ENCODE data around the gene KCNMB1.
"Not testable (repeated sequence)": the region's sequence is repeated elsewhere in the genome, so short reads cannot be mapped to it uniquely, and the experiment has no call there.

KCNMB1 gene

DNA sequence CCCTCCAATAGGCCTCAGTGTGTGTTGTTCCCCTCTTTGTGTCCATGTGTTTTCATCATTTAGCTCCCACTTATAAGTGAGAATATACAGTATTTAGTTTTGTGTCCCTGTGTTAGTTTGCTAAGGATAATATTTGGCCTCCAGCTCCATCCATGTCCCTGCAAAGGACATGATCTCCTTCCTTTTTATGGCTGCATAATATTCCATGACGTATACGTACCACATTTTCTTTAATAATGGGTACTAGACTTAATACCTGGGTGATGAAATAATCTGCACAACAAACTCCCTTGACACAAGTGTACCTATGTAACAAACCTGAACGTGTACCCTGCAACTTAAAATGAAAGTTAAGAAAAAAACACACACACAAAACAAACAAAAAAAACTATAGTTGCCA lies 12.6 kb downstream of the KCNMB1 start:
- DNase-seq (ENCODE audit: low read depth in 2 of 2), result not testable (repeated sequence)

DNA sequence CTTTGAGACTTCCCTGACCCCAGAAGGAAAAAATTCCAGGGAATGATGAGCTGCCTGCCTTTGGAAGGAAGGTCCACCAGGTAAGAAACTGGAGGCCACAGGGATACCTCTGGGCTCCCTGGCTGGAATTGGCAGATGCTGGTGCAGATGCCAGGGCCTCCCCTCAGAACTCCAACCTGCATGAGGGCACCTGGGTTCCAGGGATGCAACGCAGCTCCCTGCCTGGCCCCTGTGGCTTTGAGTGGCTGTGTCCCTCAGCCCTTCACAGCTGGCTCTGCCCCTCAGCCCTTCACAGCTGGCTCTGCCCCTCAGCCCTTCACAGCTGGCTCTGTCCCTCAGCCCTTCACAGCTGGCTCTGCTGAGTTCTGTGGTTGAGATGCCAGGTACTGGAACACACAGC lies 13.9 kb downstream of the KCNMB1 start:
- no peak for DNase-seq (ENCODE audit: low read depth in 2 of 2)

GRCh38 chr5:170372971-170373370 lies 16.2 kb downstream of the KCNMB1 start:
- DNase-seq (ENCODE audit: low read depth in 2 of 2), result no peak

GRCh38 chr5:170368586-170368985 lies 20.6 kb downstream of the KCNMB1 start:
- DNase-seq (ENCODE audit: low read depth in 2 of 2), result no peak

DNA sequence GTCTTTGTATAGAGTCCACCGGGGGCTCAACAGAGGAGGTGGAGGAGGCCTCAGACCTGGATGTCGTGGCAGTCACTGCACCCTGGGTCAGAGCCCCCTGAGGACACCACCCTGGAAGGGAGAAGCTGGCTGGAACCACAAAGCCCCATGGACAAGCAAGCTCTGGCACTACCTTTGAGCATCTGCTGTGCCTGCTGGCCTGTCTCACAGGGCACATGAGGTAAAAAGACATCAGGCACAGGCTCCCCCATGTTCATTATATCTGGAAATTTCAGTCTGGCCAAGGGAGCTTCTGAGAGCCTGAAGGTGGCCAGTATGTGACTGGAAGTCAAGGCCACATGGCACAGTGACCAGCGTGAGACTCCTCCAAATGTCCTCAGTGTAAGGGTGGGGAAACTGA lies 22.9 kb downstream of the KCNMB1 start:
- DNase-seq (ENCODE audit: low read depth in 2 of 2), result no peak

- DNase-seq (ENCODE audit: low read depth in 2 of 2), result no peak
Measured at GRCh38 chr5:170365831-170366230, 23.3 kb downstream of the KCNMB1 start.

- DNase-seq (ENCODE audit: low read depth in 2 of 2), result no peak
Measured at GRCh38 chr5:170365011-170365410, 24.2 kb downstream of the KCNMB1 start.

GRCh38 chr5:170363671-170364070 lies 25.5 kb downstream of the KCNMB1 start:
- DNase-seq (ENCODE audit: low read depth in 2 of 2), result no peak

DNA sequence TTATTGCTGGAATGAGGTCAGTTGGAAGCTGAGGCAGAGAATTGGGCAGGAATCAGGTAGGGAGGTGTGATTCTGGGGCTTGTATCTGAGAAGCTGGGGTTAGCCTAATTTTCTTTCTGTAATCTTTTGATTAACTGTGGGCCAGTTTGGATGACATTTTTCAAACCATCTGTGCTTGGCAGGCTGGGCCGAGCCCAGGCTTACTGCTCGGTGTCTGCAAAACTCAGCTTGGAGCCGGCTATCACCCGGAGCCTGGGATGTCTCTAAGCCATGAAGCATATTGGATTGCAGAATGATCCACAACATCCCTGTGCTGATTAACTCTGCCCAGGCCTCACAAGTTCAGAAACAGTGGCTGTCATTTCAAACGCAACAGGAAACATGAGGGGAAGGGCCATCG lies 26.5 kb downstream of the KCNMB1 start:
- no peak for DNase-seq (ENCODE audit: low read depth in 2 of 2)

GRCh38 chr5:170362102-170362501 lies 27.1 kb downstream of the KCNMB1 start:
- no peak for DNase-seq (ENCODE audit: low read depth in 2 of 2)

- no peak for DNase-seq (ENCODE audit: low read depth in 2 of 2)
Measured at GRCh38 chr5:170361616-170362015, 27.6 kb downstream of the KCNMB1 start.

DNA sequence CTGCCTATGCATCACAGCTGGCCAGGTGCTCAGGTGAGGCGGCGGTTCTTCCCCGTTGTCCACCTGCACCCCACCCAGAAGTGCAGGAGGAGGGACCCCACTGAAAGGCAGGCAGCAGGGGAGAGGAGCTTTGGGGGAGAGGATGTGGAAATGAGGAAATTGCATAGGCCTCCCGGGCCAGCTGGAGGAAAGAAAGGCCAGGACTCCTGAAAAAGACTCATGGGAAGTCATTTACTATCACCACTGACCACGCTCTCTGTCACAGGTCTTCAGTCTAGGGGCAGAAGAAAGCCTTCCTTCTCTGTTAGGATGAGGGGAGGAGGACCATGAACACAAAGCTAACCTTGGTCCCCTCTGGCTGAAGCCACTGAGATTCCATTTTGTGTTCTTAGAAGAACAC lies 28.1 kb downstream of the KCNMB1 start:
- DNase-seq (ENCODE audit: low read depth in 2 of 2), result no peak

- DNase-seq (ENCODE audit: low read depth in 2 of 2), result no peak
Measured at GRCh38 chr5:170360709-170361108, 28.5 kb downstream of the KCNMB1 start.

DNA sequence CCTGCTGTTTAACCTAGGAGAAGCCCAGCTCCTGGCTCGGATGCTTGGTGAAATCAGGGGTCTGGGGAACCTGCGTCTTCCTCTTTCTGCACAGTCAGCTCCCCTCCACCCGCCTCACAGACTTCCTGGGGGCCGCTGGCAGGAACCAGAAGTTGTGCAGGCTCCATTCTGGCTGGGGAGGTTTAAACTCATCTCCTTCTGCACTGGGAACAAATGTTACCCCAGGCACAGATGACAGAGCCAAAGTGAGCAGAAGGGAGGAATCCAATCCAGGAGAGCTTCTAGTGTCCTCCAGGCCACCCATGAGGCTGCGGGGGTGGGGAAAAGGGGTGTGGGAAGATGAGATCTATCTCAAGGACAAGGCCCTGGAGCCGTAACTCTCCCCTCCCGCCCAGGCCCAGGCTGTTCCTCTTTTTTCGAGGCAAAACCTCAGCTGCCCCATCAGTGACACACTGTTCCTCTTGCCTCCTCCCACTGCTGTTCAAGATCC lies 31.2 kb downstream of the KCNMB1 start:
- no peak for DNase-seq (ENCODE audit: low read depth in 2 of 2)

- DNase-seq (ENCODE audit: low read depth in 2 of 2), result no peak
Measured at GRCh38 chr5:170355601-170356098, 33.5 kb downstream of the KCNMB1 start.

GRCh38 chr5:170353961-170354360 lies 35.2 kb downstream of the KCNMB1 start:
- DNase-seq (ENCODE audit: low read depth in 2 of 2), result no peak

DNA sequence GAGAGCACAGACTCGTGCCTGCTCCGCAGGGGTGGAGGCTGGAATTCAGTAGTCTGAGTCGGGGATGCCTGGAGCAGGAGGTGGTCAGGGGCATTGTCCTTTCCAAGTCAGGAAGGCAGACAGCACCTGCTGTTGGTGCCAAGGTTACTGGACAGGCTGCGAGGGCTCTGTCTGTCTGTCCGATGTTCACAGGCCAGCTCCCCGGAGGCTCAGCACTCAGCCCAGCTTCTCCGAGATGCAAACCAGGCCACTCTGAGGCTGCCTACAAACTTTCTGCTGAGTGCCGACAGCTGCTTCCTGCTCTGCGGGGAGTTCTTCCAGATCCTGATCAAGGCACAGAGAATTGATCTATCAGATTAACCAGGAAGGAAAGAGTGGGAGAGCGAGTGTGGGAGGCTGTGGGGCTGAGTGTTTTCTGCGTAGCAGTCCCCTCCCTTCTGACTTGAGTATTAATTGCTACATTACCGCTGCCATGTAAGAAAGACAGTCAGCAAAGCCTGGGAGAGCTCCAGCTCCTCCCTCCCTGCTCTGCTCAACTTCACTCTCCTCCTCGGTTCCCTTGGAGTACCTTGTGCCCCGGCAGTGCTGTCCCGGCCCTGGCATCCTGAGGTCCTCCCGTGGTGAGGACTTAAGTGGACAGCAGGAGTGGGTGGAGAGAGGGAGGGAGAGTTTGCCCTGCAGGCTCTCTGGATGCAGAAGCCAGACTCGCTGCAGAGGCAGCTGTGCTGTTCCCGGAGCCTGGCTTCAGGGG lies 36.0 kb downstream of the KCNMB1 start:
- no peak for DNase-seq (ENCODE audit: low read depth in 2 of 2)

DNA sequence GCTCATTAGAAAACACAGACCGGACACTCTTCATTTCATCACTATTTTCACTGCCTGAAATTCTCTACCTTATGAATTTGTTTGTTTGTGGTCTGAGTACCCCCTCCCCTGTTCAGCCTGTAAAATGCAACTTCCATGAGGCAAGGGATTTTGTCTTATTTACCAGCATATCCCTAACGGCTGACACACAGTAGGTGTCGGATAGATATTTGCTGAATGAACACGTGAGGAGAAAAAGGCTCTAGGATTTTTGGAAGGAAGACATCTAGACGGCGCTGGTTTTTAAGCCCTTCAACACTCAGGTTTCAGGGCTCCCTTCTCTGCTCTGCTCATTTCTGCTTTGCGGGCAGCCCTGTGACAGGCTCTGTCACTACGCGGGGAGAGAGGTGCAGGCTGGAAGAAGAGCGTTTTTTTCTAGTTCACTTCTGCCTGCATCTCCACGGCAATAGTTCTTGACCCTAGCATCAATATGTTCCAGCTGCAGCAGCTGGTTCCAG lies 41.0 kb downstream of the KCNMB1 start:
- DNase-seq (ENCODE audit: low read depth in 2 of 2), result no peak

- no peak for DNase-seq (ENCODE audit: low read depth in 2 of 2)
Measured at GRCh38 chr5:170347022-170347567, 42.1 kb downstream of the KCNMB1 start.

GRCh38 chr5:170345971-170346370 lies 43.2 kb downstream of the KCNMB1 start:
- DNase-seq (ENCODE audit: low read depth in 2 of 2), result no peak

- no peak for DNase-seq (ENCODE audit: low read depth in 2 of 2)
Measured at GRCh38 chr5:170343177-170343576, 46.0 kb downstream of the KCNMB1 start.

GRCh38 chr5:170342153-170342725 lies 46.9 kb downstream of the KCNMB1 start:
- DNase-seq (ENCODE audit: low read depth in 2 of 2), result no peak

DNA sequence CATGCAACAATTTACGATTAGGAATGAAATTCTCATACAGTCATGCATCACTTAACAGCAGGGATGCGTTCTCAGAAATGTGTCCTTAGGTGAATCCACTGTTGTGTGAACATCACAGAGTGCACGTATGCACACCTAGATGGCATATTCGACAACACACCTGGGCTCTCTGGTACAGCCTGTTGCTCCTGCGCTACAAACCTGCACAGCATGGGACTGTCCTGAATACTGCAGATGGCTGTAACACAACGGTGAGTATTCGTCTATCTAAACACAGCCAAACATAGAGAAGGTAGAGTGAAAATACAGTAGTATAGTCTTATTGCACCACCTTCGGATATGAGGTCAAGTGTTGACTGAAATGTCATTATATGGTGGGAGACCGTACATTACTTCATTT lies 47.6 kb downstream of the KCNMB1 start:
- no peak for DNase-seq (ENCODE audit: low read depth in 2 of 2)
